ENCODE measurements around the gene IQGAP2. TPM values are rescaled to one million over a fixed set of nuclear protein-coding genes. Genes with fewer than 3 reads are reported as not detected.

The IQGAP2 gene
- total and polyA plus RNA-seq, 2 donors: 20.7 to 33.3 TPM

DNA sequence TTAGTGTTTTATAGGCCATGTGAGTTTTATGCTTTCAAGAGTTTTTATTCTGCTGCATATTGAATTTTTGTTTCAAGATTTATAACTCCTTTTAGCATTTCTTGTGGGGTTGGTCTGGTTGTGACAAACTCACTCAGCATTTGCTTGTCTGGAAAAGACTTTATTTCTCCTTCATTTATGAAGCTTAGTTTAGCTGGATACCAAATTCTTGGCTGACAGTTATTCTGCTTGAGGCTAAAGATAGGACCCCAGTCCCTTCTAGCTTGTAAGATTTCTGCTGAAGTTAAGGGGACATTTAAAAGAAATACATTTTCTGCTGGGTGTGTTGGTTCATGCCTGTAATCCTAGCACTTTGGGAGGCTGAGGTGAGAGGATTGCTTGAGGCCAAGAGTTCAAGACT lies 36.8 kb downstream of the IQGAP2 start:
- DNase-seq (ENCODE audit: low read depth in 6 of 9, low spot score in 9 of 9): no peak
- no peaks in the 10 kb centered on the region for H3K27me3 ChIP-seq (ENCODE audit: control insufficient read depth in 2 of 2, insufficient read depth in 1 of 2, low read length in 1 of 2)
- no peaks in the 10 kb centered on the region for H3K36me3 ChIP-seq (ENCODE audit: control insufficient read depth in 2 of 2, insufficient read depth in 2 of 2, low read length in 1 of 2)
- H3K4me3 ChIP-seq (ENCODE audit: low read length in 2 of 2): no peak overlapping the region
- peaks cover 0 to 7% of the 10 kb centered on the region in 2 donors for H3K9me3 ChIP-seq (ENCODE audit: control insufficient read depth in 2 of 2, insufficient read depth in 1 of 2, low read length in 1 of 2)
- no peaks in the 10 kb centered on the region for H3K4me1 ChIP-seq (ENCODE audit: control insufficient read depth in 2 of 2, insufficient read depth in 2 of 2, low read length in 2 of 2)
- no peak overlapping the region for H3K27ac ChIP-seq (ENCODE audit: low read depth in 1 of 2, low read length in 1 of 2)

DNA sequence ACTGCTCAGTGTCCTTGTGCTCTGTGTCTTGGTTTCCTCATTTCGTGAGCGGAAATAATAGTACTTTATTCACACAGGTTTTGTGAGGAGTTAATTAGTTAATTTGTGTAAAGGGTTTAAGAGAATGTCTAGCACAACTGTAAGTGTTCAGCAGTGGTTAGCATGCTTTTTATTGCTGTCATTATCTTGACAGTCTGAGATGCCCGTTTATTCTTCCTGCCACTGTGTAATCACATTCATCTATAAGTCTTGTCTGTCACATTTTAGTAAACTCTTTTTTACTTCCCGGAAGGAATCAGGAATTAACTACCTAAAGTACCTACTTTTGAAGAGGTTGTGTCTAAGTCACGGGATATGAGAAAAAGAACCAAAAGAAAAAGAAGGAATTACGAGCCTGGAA lies 38.0 kb downstream of the IQGAP2 start:
- H3K4me1 ChIP-seq (ENCODE audit: control insufficient read depth in 2 of 2, insufficient read depth in 2 of 2, low read length in 2 of 2): no peaks in the 10 kb centered on the region
- no peak for DNase-seq (ENCODE audit: low read depth in 6 of 9, low spot score in 9 of 9)
- H3K36me3 ChIP-seq (ENCODE audit: control insufficient read depth in 2 of 2, insufficient read depth in 2 of 2, low read length in 1 of 2): no peaks in the 10 kb centered on the region
- H3K27ac ChIP-seq (ENCODE audit: low read depth in 1 of 2, low read length in 1 of 2): no peak overlapping the region
- H3K27me3 ChIP-seq (ENCODE audit: control insufficient read depth in 2 of 2, insufficient read depth in 1 of 2, low read length in 1 of 2): no peaks in the 10 kb centered on the region
- 97% methylated on average over 6 of the region's 6 CpGs for WGBS
- no peak overlapping the region for H3K4me3 ChIP-seq (ENCODE audit: low read length in 2 of 2)
- peaks cover 0 to 7% of the 10 kb centered on the region in 2 donors for H3K9me3 ChIP-seq (ENCODE audit: control insufficient read depth in 2 of 2, insufficient read depth in 1 of 2, low read length in 1 of 2)

DNA sequence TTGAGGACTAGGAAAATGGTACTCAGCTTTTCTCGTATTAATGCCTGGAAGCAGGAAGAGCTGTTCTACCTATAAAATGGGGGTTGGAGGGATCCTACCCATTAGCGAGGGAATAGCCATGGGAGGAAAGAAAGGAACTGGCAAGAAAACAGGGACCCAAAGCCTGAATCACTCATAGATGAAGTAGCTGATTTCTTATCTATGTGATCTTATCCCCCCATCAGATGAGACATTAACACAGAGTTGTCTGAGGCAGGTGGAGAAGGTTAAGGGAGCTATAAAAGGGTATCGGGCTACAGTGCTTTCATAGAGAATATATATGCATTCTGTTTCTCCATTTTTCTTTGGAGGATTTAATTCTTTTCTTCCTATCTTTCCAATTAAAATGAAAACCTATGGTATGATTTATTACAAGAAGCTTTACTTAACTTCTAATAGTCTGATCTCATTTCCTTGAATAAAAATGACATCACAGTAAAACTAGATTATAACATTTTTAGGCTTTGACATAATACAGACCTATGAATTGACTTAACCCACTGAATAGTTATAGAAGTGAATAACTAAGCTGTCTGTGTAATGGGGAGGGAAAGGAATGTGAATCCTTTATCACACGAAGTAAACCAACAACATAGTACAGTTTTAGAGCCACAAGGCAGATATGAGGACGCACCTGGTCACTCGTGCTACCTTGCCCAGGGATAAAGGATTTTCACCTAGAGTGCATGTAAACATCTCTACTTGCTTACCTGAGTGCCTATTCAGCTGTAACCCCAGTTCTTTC lies 39.0 kb downstream of the IQGAP2 start:
- no peak for DNase-seq (ENCODE audit: low read depth in 6 of 9, low spot score in 9 of 9)
- H3K9me3 ChIP-seq (ENCODE audit: control insufficient read depth in 2 of 2, insufficient read depth in 1 of 2, low read length in 1 of 2): peaks cover 0 to 4% of the 10 kb centered on the region in 2 donors
- no peaks in the 10 kb centered on the region for H3K36me3 ChIP-seq (ENCODE audit: control insufficient read depth in 2 of 2, insufficient read depth in 2 of 2, low read length in 1 of 2)
- 99% methylated on average over 6 of the region's 6 CpGs for WGBS
- no peaks in the 10 kb centered on the region for H3K4me1 ChIP-seq (ENCODE audit: control insufficient read depth in 2 of 2, insufficient read depth in 2 of 2, low read length in 2 of 2)
- H3K27ac ChIP-seq (ENCODE audit: low read depth in 1 of 2, low read length in 1 of 2): no peak overlapping the region
- no peak overlapping the region for H3K4me3 ChIP-seq (ENCODE audit: low read length in 2 of 2)
- H3K27me3 ChIP-seq (ENCODE audit: control insufficient read depth in 2 of 2, insufficient read depth in 1 of 2, low read length in 1 of 2): no peaks in the 10 kb centered on the region

GRCh38 chr5:76443066-76443800 lies 40.1 kb downstream of the IQGAP2 start:
- no peak for DNase-seq (ENCODE audit: low read depth in 6 of 9, low spot score in 9 of 9)
- Histone ChIP-seq H3K27me3 (ENCODE audit: control insufficient read depth in 2 of 2, insufficient read depth in 1 of 2, low read length in 1 of 2) (no peaks in the 10 kb centered on the region), H3K36me3 (ENCODE audit: control insufficient read depth in 2 of 2, insufficient read depth in 2 of 2, low read length in 1 of 2) (no peaks in the 10 kb centered on the region), H3K9me3 (ENCODE audit: control insufficient read depth in 2 of 2, insufficient read depth in 1 of 2, low read length in 1 of 2) (no peaks in the 10 kb centered on the region), H3K27ac (ENCODE audit: low read depth in 1 of 2, low read length in 1 of 2) (no peak overlapping the region), H3K4me1 (ENCODE audit: control insufficient read depth in 2 of 2, insufficient read depth in 2 of 2, low read length in 2 of 2) (no peaks in the 10 kb centered on the region), H3K4me3 (ENCODE audit: low read length in 2 of 2) (no peak overlapping the region)
- 93% methylated on average over 4 of the region's 4 CpGs for WGBS

- no peaks in the 10 kb centered on the region for H3K9me3 ChIP-seq (ENCODE audit: control insufficient read depth in 2 of 2, insufficient read depth in 1 of 2, low read length in 1 of 2)
- DNase-seq (ENCODE audit: low read depth in 6 of 9, low spot score in 9 of 9): no peak
- WGBS: 93% methylated on average over 4 of the region's 4 CpGs
- H3K4me1 ChIP-seq (ENCODE audit: control insufficient read depth in 2 of 2, insufficient read depth in 2 of 2, low read length in 2 of 2): no peaks in the 10 kb centered on the region
- H3K4me3 ChIP-seq (ENCODE audit: low read length in 2 of 2): no peak overlapping the region
- H3K36me3 ChIP-seq (ENCODE audit: control insufficient read depth in 2 of 2, insufficient read depth in 2 of 2, low read length in 1 of 2): peaks cover 0 to 2% of the 10 kb centered on the region in 2 donors
- H3K27me3 ChIP-seq (ENCODE audit: control insufficient read depth in 2 of 2, insufficient read depth in 1 of 2, low read length in 1 of 2): no peaks in the 10 kb centered on the region
- no peak overlapping the region for H3K27ac ChIP-seq (ENCODE audit: low read depth in 1 of 2, low read length in 1 of 2)
These were observed 42.0 kb downstream of the IQGAP2 start for GRCh38 chr5:76445063-76445462.

DNA sequence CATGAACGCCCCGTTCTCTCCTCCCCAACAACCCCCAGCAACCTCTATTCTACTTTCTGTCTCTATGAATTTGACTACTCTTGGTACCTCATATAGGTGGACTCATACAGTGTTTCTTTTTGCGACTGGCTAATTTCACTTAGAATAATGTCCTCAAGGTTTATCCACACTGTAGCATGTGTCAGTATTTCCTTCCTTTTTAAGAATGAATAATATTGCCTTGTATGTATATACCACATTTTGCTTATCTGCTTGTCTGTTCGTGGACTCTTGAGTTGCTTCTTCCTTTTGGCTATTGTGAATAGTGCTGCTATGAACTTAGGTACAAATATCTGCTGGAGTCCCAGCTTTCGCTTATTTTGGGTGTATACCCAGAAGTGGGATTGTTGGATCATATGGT lies 42.7 kb downstream of the IQGAP2 start:
- WGBS: 92% methylated on average over 5 of the region's 5 CpGs
- Histone ChIP-seq H3K27ac (ENCODE audit: low read depth in 1 of 2, low read length in 1 of 2) (no peak overlapping the region), H3K27me3 (ENCODE audit: control insufficient read depth in 2 of 2, insufficient read depth in 1 of 2, low read length in 1 of 2) (no peaks in the 10 kb centered on the region), H3K4me3 (ENCODE audit: low read length in 2 of 2) (no peak overlapping the region), H3K9me3 (ENCODE audit: control insufficient read depth in 2 of 2, insufficient read depth in 1 of 2, low read length in 1 of 2) (no peaks in the 10 kb centered on the region), H3K4me1 (ENCODE audit: control insufficient read depth in 2 of 2, insufficient read depth in 2 of 2, low read length in 2 of 2) (no peaks in the 10 kb centered on the region), H3K36me3 (ENCODE audit: control insufficient read depth in 2 of 2, insufficient read depth in 2 of 2, low read length in 1 of 2) (peaks cover 0 to 2% of the 10 kb centered on the region in 2 donors)
- no peak for DNase-seq (ENCODE audit: low read depth in 6 of 9, low spot score in 9 of 9)

- Histone ChIP-seq H3K4me3 (ENCODE audit: low read length in 2 of 2) (no peak overlapping the region), H3K27ac (ENCODE audit: low read depth in 1 of 2, low read length in 1 of 2) (no peak overlapping the region), H3K27me3 (ENCODE audit: control insufficient read depth in 2 of 2, insufficient read depth in 1 of 2, low read length in 1 of 2) (no peaks in the 10 kb centered on the region), H3K9me3 (ENCODE audit: control insufficient read depth in 2 of 2, insufficient read depth in 1 of 2, low read length in 1 of 2) (no peaks in the 10 kb centered on the region), H3K36me3 (ENCODE audit: control insufficient read depth in 2 of 2, insufficient read depth in 2 of 2, low read length in 1 of 2) (peaks cover 0 to 2% of the 10 kb centered on the region in 2 donors), H3K4me1 (ENCODE audit: control insufficient read depth in 2 of 2, insufficient read depth in 2 of 2, low read length in 2 of 2) (peaks cover 0 to 2% of the 10 kb centered on the region in 2 donors)
- WGBS: 91% methylated on average over 6 of the region's 6 CpGs
- DNase-seq (ENCODE audit: low read depth in 6 of 9, low spot score in 9 of 9): no peak
These were observed 43.7 kb downstream of the IQGAP2 start for GRCh38 chr5:76446776-76447175.

GRCh38 chr5:76449606-76450005 lies 46.5 kb downstream of the IQGAP2 start:
- no peak overlapping the region for H3K4me3 ChIP-seq (ENCODE audit: low read length in 2 of 2)
- DNase-seq (ENCODE audit: low read depth in 6 of 9, low spot score in 9 of 9): no peak
- no peaks in the 10 kb centered on the region for H3K27me3 ChIP-seq (ENCODE audit: control insufficient read depth in 2 of 2, insufficient read depth in 1 of 2, low read length in 1 of 2)
- no peaks in the 10 kb centered on the region for H3K9me3 ChIP-seq (ENCODE audit: control insufficient read depth in 2 of 2, insufficient read depth in 1 of 2, low read length in 1 of 2)
- no peak overlapping the region for H3K27ac ChIP-seq (ENCODE audit: low read depth in 1 of 2, low read length in 1 of 2)
- 78% methylated on average over 2 of the region's 2 CpGs for WGBS
- H3K36me3 ChIP-seq (ENCODE audit: control insufficient read depth in 2 of 2, insufficient read depth in 2 of 2, low read length in 1 of 2): peaks cover 0 to 2% of the 10 kb centered on the region in 2 donors
- peaks cover 0 to 2% of the 10 kb centered on the region in 2 donors for H3K4me1 ChIP-seq (ENCODE audit: control insufficient read depth in 2 of 2, insufficient read depth in 2 of 2, low read length in 2 of 2)

DNA sequence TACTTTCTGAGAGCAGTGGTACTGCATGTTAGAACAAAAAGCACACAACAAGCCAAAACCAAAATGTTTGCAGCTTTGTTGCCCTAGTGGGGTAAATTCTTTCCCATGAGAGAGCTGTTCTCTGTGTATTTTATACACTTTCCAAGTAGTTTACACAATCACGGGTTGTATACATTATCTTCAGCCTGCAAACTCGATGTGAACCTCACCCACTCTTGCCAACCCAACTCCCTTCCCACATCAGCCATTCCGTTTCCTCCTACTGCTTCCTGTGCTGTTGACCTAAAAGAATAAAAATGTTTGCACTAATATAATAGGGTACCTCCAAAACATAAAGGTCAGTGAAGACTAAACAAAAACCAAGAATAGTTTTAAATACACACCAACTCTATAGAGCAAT lies 47.0 kb downstream of the IQGAP2 start:
- no peaks in the 10 kb centered on the region for H3K27me3 ChIP-seq (ENCODE audit: control insufficient read depth in 2 of 2, insufficient read depth in 1 of 2, low read length in 1 of 2)
- 29% methylated on average over 3 of the region's 3 CpGs for WGBS
- H3K4me3 ChIP-seq (ENCODE audit: low read length in 2 of 2): no peak overlapping the region
- H3K9me3 ChIP-seq (ENCODE audit: control insufficient read depth in 2 of 2, insufficient read depth in 1 of 2, low read length in 1 of 2): no peaks in the 10 kb centered on the region
- no peak for DNase-seq (ENCODE audit: low read depth in 6 of 9, low spot score in 9 of 9)
- peaks cover 0 to 2% of the 10 kb centered on the region in 2 donors for H3K4me1 ChIP-seq (ENCODE audit: control insufficient read depth in 2 of 2, insufficient read depth in 2 of 2, low read length in 2 of 2)
- H3K27ac ChIP-seq (ENCODE audit: low read depth in 1 of 2, low read length in 1 of 2): no peak overlapping the region
- peaks cover 0 to 2% of the 10 kb centered on the region in 2 donors for H3K36me3 ChIP-seq (ENCODE audit: control insufficient read depth in 2 of 2, insufficient read depth in 2 of 2, low read length in 1 of 2)

Data from thymus (tissue), 11 donors.